MM.1S (cell line): ENCODE data around the gene SMYD1.

ENCODE experiments used
- DNase-seq: peaks from one replicate; pipeline ENCODE4 v3.0.0-alpha.2; 2015
- H2AFZ ChIP-seq: fragments of 300-600 bp; sonication (generic); 2 replicates; pipeline ENCODE4 v1.6.0; 2016; ENCODE audit warnings: antibody characterized with exemption, low read length
- H3F3A ChIP-seq: fragments of 300-600 bp; sonication (generic); 2 replicates; pipeline ENCODE4 v1.6.1; 2016; ENCODE audit warnings: mild to moderate bottlenecking, antibody characterized with exemption, low read length, moderate library complexity, mixed read lengths; ENCODE audit not compliant: insufficient read depth
- H3K27ac ChIP-seq: fragments of 300-600 bp; sonication (generic); 2 replicates; pipeline ENCODE4 v1.5.1; 2016; ENCODE audit warnings: mild to moderate bottlenecking, low read length
- H3K27me3 ChIP-seq: fragments of 300-600 bp; sonication (generic); replicated peaks from 2 replicates; pipeline ENCODE4 v1.6.0; 2016; ENCODE audit warnings: low read length; ENCODE audit not compliant: insufficient read depth
- H3K36me3 ChIP-seq: fragments of 300-600 bp; sonication (generic); replicated peaks from 2 replicates; pipeline ENCODE4 v1.6.1; 2016; ENCODE audit warnings: mild to moderate bottlenecking, low read length, mixed read lengths; ENCODE audit not compliant: insufficient read depth
- H3K4me1 ChIP-seq: fragments of 300-600 bp; sonication (generic); 2 replicates; pipeline ENCODE4 v1.6.1; 2016; ENCODE audit warnings: low read length, mixed read lengths
- H3K4me2 ChIP-seq: fragments of 300-600 bp; sonication (generic); 2 replicates; pipeline ENCODE4 v1.6.0; 2016; ENCODE audit warnings: low read depth, low read length
- H3K4me3 ChIP-seq: fragments of 300-600 bp; sonication (generic); 2 replicates; pipeline ENCODE4 v1.5.1; 2016; ENCODE audit warnings: low read length, mixed read lengths
- H3K79me2 ChIP-seq: fragments of 300-600 bp; sonication (generic); 2 replicates; pipeline ENCODE4 v1.6.1; 2016; ENCODE audit warnings: mixed run types, low read length, mixed read lengths
- H3K9ac ChIP-seq: fragments of 300-600 bp; sonication (generic); 2 replicates; pipeline ENCODE4 v1.6.1; 2016; ENCODE audit warnings: low read length, mixed read lengths
- H3K9me2 ChIP-seq: fragments of 300-600 bp; sonication (generic); replicated peaks from 2 replicates; pipeline ENCODE4 v1.6.1; 2016; ENCODE audit warnings: mild to moderate bottlenecking, low read length, mixed read lengths; ENCODE audit not compliant: insufficient read depth
- H3K9me3 ChIP-seq: fragments of 300-600 bp; sonication (generic); replicated peaks from 2 replicates; pipeline ENCODE4 v1.6.1; 2016; ENCODE audit warnings: mild to moderate bottlenecking, low read length, mixed read lengths; ENCODE audit not compliant: insufficient read depth
- H4K20me1 ChIP-seq: fragments of 300-600 bp; sonication (generic); 2 replicates; pipeline ENCODE4 v1.6.1; 2016; ENCODE audit warnings: mild to moderate bottlenecking, low read length, moderate library complexity, mixed read lengths; ENCODE audit not compliant: insufficient read depth
- EZH2 ChIP-seq: fragments of 300-600 bp; sonication (generic); optimal IDR thresholded peaks from 2 replicates; pipeline ENCODE3; 2017; ENCODE audit warnings: low read depth, mild to moderate bottlenecking, antibody characterized with exemption, low read length, mixed read lengths
- EZH2phosphoT487 ChIP-seq: fragments of 300-600 bp; sonication (generic); IDR thresholded peaks from 2 replicates; pipeline ENCODE4 v1.6.1; 2018; ENCODE audit warnings: antibody characterized with exemption, low read length
- TF ChIP-seq, protein P1 (sequence below): fragments of 300-600 bp; sonication (generic); IDR thresholded peaks from 2 replicates; pipeline ENCODE4 v1.5.1; 2016; ENCODE audit warnings: antibody characterized with exemption, low read length, mixed read lengths

The SMYD1 gene

DNA sequence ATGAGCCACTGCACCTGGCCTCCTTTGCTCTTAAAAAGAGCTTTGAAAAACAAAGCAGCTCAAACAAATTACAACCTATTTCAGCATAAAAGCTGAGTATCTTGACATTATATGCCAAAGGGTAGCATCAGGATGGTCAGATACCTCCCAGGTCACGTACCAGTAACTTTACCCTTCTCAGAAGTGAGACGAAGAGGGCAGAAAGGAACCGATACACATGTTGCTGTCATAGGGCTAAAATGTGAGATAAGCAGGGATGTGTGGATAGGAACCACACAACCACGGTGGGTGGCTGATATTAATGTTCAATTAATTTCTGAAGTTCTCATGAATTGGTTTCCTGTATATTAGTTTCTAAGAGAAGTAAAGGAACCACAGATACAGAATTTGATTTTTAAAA, 38.7 kb upstream of the SMYD1 start:
- Histone ChIP-seq H3K79me2 (no peaks in the 10 kb centered on the region), H2AFZ (no peak overlapping the region), H3K27me3 (no peaks in the 10 kb centered on the region), H3K9ac (no peak overlapping the region), H3K4me3 (no peak overlapping the region), H3K36me3 (no peaks in the 10 kb centered on the region), H3F3A (no peaks in the 10 kb centered on the region), H3K4me1 (no peaks in the 10 kb centered on the region), H3K4me2 (no peak overlapping the region), H3K27ac (no peak overlapping the region), H3K9me3 (no peaks in the 10 kb centered on the region), H3K9me2 (no peaks in the 10 kb centered on the region), H4K20me1 (no peaks in the 10 kb centered on the region)
- no peak for DNase-seq
- TF ChIP-seq EZH2 = no peak
- TF ChIP-seq, protein P1, sequence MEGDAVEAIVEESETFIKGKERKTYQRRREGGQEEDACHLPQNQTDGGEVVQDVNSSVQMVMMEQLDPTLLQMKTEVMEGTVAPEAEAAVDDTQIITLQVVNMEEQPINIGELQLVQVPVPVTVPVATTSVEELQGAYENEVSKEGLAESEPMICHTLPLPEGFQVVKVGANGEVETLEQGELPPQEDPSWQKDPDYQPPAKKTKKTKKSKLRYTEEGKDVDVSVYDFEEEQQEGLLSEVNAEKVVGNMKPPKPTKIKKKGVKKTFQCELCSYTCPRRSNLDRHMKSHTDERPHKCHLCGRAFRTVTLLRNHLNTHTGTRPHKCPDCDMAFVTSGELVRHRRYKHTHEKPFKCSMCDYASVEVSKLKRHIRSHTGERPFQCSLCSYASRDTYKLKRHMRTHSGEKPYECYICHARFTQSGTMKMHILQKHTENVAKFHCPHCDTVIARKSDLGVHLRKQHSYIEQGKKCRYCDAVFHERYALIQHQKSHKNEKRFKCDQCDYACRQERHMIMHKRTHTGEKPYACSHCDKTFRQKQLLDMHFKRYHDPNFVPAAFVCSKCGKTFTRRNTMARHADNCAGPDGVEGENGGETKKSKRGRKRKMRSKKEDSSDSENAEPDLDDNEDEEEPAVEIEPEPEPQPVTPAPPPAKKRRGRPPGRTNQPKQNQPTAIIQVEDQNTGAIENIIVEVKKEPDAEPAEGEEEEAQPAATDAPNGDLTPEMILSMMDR = no peak
- TF ChIP-seq EZH2phosphoT487 = no peak

DNA sequence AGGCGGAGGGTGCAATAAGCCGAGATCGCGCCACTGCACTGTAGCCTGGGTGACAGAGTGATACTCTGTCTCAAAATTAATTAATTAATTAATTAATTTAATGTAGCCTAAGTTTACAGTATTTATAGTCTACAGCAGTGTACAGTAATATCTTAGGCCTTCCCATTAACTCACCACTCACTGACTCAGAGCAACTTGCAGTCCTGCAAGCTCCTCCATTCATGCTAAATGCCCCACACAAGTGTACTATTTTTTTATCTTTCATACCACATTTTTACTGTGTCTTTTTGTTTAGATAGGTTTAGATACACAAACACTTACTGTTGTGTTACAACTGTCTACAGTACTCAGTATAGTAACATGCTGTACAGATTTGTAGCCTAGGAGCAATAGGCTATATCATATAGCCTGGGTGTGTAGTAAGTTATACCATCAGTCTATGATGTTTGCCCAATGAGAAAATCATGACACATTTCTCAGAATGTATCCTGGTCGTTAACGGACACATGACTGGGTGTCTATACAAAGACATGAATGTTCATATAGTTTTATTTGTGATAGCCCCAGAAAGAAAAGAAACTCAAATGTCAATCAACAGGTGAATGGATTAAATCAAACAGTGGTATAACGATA, 35.4 kb upstream of the SMYD1 start:
- H3K9me3 ChIP-seq = no peaks in the 10 kb centered on the region
- H3K36me3 ChIP-seq = no peaks in the 10 kb centered on the region
- no peak for TF ChIP-seq EZH2
- TF ChIP-seq, protein P1 = no peak
- no peak for TF ChIP-seq EZH2phosphoT487
- no peaks in the 10 kb centered on the region for H3K9me2 ChIP-seq
- no peak overlapping the region for H3K4me2 ChIP-seq
- no peak for DNase-seq
- H3K4me3 ChIP-seq = no peak overlapping the region
- H3K27me3 ChIP-seq = no peaks in the 10 kb centered on the region
- H3K9ac ChIP-seq = no peak overlapping the region
- no peaks in the 10 kb centered on the region for H3F3A ChIP-seq
- H3K79me2 ChIP-seq = no peaks in the 10 kb centered on the region
- no peaks in the 10 kb centered on the region for H3K4me1 ChIP-seq
- no peak overlapping the region for H2AFZ ChIP-seq
- H3K27ac ChIP-seq = no peak overlapping the region
- H4K20me1 ChIP-seq = no peaks in the 10 kb centered on the region

DNA sequence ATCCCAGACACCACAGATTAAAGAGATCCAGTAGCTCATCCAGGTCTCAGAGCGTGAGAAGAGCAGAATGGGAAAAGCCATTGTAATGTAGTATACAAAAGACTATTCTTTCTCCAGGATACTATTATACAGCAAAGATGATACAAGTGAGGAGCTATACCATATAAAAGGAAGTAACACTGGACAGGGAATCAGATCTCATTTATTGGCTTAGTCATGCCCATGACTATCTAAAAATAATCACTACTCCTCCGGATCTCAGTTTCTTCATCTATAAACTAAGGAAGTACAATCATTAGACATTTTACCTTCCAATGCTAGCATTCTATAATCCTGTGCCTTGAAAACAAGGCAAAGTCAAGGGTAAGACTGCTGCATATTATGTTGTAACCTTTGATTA, 31.4 kb upstream of the SMYD1 start:
- Histone ChIP-seq H3F3A (no peaks in the 10 kb centered on the region), H3K9me3 (no peaks in the 10 kb centered on the region), H3K9ac (no peak overlapping the region), H3K27ac (no peak overlapping the region), H3K36me3 (no peaks in the 10 kb centered on the region), H3K4me3 (no peak overlapping the region), H2AFZ (no peak overlapping the region), H3K9me2 (no peaks in the 10 kb centered on the region), H3K4me1 (no peaks in the 10 kb centered on the region), H3K27me3 (no peaks in the 10 kb centered on the region), H3K4me2 (no peak overlapping the region), H3K79me2 (no peaks in the 10 kb centered on the region), H4K20me1 (no peaks in the 10 kb centered on the region)
- no peak for DNase-seq
- TF ChIP-seq EZH2phosphoT487 (no peak), EZH2 (no peak)
- TF ChIP-seq, protein P1 = no peak
